Activated naive CD8-positive, alpha-beta T cell (primary cell): ENCODE results near the gene TEX52.

Experiments
- H3K27ac Mint-ChIP-seq: one replicate; pipeline ENCODE4 v1.8.0; 2021; ENCODE audit warnings: mixed read lengths
- H3K27me3 Mint-ChIP-seq: one replicate; pipeline ENCODE4 v1.8.0; 2021; ENCODE audit warnings: mixed read lengths
- H3K36me3 Mint-ChIP-seq: one replicate; pipeline ENCODE4 v1.8.0; 2021; ENCODE audit warnings: mixed read lengths
- H3K4me1 Mint-ChIP-seq: one replicate; pipeline ENCODE4 v1.8.0; 2021; ENCODE audit warnings: low read depth, mixed read lengths
- H3K4me3 Mint-ChIP-seq: one replicate; pipeline ENCODE4 v1.8.0; 2021; ENCODE audit warnings: mild to moderate bottlenecking, mixed read lengths
- H3K9me3 Mint-ChIP-seq: one replicate; pipeline ENCODE4 v1.8.0; 2021; ENCODE audit warnings: low read depth, mixed read lengths

TEX52 gene

GRCh38 chr12:2857021-2857431 lies at the start of gene TEX52:
TSS of gene TEX52 (minus strand) at chr12:2857039. CDS start at chr12:2857026, 13 bp downstream.
- Mint-ChIP-seq H3K36me3 (peaks cover 2% of the 10 kb centered on the region), H3K27ac (no peak within 1 kb of the TSS)

GRCh38 chr12:2904260-2904659 lies 47.4 kb upstream of the TEX52 start:
- H3K9me3 Mint-ChIP-seq = no peaks in the 10 kb centered on the region
- H3K27me3 Mint-ChIP-seq = no peaks in the 10 kb centered on the region
- H3K36me3 Mint-ChIP-seq = peaks cover 3% of the 10 kb centered on the region
- H3K4me1 Mint-ChIP-seq = no peaks in the 10 kb centered on the region
- H3K4me3 Mint-ChIP-seq = no peak overlapping the region
- H3K27ac Mint-ChIP-seq = no peak overlapping the region

More at GRCh38 chr12:2857021-2857431, at the start of gene TEX52:
- H3K4me1 Mint-ChIP-seq = no peaks in the 10 kb centered on the region
- no peaks in the 10 kb centered on the region for H3K9me3 Mint-ChIP-seq
- H3K27me3 Mint-ChIP-seq = no peaks in the 10 kb centered on the region
- no peak within 1 kb of the TSS for H3K4me3 Mint-ChIP-seq

GRCh38 chr12:2902272-2902880 lies 45.5 kb upstream of the TEX52 start:
- H3K27me3 Mint-ChIP-seq = no peaks in the 10 kb centered on the region
- H3K4me3 Mint-ChIP-seq = no peak overlapping the region
- H3K27ac Mint-ChIP-seq = no peak overlapping the region
- peaks cover 3% of the 10 kb centered on the region for H3K36me3 Mint-ChIP-seq
- no peaks in the 10 kb centered on the region for H3K9me3 Mint-ChIP-seq
- no peaks in the 10 kb centered on the region for H3K4me1 Mint-ChIP-seq

DNA sequence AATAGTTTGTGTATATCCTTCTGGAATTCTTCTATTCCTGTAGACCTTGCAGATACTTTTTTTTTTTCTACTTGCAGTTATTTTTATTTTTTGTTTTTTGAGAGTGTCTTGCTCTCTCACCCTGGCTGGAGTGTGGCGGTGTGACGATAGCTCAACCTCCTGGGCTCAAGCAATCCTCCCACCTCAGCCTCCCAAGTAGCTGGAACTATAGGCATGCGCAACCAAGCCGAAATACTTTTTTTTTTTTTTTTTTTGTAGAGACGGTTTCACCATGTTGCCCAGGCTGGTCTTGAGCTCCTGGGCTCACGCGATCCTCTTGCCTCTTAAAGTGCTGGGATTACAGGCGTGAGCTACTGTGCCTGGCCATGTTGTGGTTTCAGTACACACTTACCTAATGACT lies 43.8 kb upstream of the TEX52 start:
- no peaks in the 10 kb centered on the region for H3K4me1 Mint-ChIP-seq
- no peaks in the 10 kb centered on the region for H3K27me3 Mint-ChIP-seq
- H3K4me3 Mint-ChIP-seq = no peak overlapping the region
- H3K27ac Mint-ChIP-seq = no peak overlapping the region
- H3K36me3 Mint-ChIP-seq = peaks cover 3% of the 10 kb centered on the region
- H3K9me3 Mint-ChIP-seq = no peaks in the 10 kb centered on the region

GRCh38 chr12:2897418-2897817 lies 40.6 kb upstream of the TEX52 start:
- no peak overlapping the region for H3K27ac Mint-ChIP-seq
- no peaks in the 10 kb centered on the region for H3K9me3 Mint-ChIP-seq
- H3K27me3 Mint-ChIP-seq = no peaks in the 10 kb centered on the region
- H3K4me1 Mint-ChIP-seq = peaks cover 7% of the 10 kb centered on the region
- H3K36me3 Mint-ChIP-seq = peaks cover 3% of the 10 kb centered on the region
- no peak overlapping the region for H3K4me3 Mint-ChIP-seq

- H3K9me3 Mint-ChIP-seq = no peaks in the 10 kb centered on the region
- peaks cover 18% of the 10 kb centered on the region for H3K4me1 Mint-ChIP-seq
- peaks cover 3% of the 10 kb centered on the region for H3K36me3 Mint-ChIP-seq
- H3K27ac Mint-ChIP-seq = no peak overlapping the region
- no peak overlapping the region for H3K4me3 Mint-ChIP-seq
- no peaks in the 10 kb centered on the region for H3K27me3 Mint-ChIP-seq
Measured at GRCh38 chr12:2895511-2895910, 38.7 kb upstream of the TEX52 start.

- Mint-ChIP-seq H3K36me3 (peaks cover under 1% of the 10 kb centered on the region), H3K4me3 (no peak overlapping the region), H3K27me3 (no peaks in the 10 kb centered on the region), H3K9me3 (no peaks in the 10 kb centered on the region), H3K4me1 (peaks cover 22% of the 10 kb centered on the region), H3K27ac (no peak overlapping the region)
Measured at GRCh38 chr12:2895051-2895451, 38.2 kb upstream of the TEX52 start.

GRCh38 chr12:2893007-2893406 lies 36.2 kb upstream of the TEX52 start:
- Mint-ChIP-seq H3K4me1 (peaks cover 29% of the 10 kb centered on the region), H3K4me3 (peak overlapping the region; percentile 64), H3K27me3 (no peaks in the 10 kb centered on the region), H3K9me3 (no peaks in the 10 kb centered on the region), H3K36me3 (no peaks in the 10 kb centered on the region), H3K27ac (no peak overlapping the region)

- no peak overlapping the region for H3K27ac Mint-ChIP-seq
- no peaks in the 10 kb centered on the region for H3K27me3 Mint-ChIP-seq
- H3K4me1 Mint-ChIP-seq = peaks cover 29% of the 10 kb centered on the region
- H3K36me3 Mint-ChIP-seq = no peaks in the 10 kb centered on the region
- H3K4me3 Mint-ChIP-seq = peak overlapping the region; percentile 96
- H3K9me3 Mint-ChIP-seq = no peaks in the 10 kb centered on the region
Measured at GRCh38 chr12:2892246-2892645, 35.4 kb upstream of the TEX52 start.

DNA sequence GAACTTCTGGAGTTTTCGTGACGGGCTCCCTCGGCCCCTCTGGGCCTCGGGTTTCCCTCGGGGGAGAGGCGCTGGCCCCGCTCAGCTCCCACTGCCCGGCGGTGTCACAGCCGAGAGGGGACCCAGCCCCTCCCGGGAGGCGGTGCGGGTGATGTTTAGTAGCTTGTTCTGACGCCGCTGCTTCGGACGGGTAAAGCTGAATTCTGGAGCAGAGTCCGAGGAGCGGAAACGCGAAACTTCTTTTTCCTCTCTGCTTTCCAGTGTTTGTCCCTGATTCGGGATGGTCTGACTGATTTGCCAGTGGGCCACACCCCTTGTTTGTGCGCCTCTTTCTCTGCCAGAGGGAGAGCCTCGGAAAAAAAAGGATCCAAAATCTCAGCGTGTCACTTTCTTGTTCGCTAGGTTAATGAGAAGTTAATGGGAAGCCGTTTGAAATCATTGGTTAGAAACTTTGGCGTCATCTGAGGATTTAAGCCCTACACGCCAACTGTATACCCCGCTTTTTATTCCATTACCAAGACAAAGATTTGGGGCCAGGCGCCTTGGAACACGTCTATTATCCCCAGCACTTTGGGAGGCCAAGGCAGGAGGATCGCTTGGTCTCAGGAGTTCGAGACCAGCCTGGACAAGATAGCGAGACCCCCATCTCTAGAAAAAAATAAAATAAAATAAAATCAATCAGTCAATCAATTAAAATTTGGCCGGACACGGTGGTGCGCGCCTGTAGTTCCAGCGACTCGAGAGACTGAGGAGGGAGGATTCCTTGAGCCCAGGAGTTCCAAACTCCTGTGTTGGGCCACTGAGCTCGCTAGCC lies 34.6 kb upstream of the TEX52 start:
- H3K36me3 Mint-ChIP-seq = no peaks in the 10 kb centered on the region
- no peaks in the 10 kb centered on the region for H3K27me3 Mint-ChIP-seq
- no peaks in the 10 kb centered on the region for H3K9me3 Mint-ChIP-seq
- H3K4me3 Mint-ChIP-seq = peak overlapping the region; percentile 96
- H3K27ac Mint-ChIP-seq = no peak overlapping the region
- peaks cover 29% of the 10 kb centered on the region for H3K4me1 Mint-ChIP-seq

DNA sequence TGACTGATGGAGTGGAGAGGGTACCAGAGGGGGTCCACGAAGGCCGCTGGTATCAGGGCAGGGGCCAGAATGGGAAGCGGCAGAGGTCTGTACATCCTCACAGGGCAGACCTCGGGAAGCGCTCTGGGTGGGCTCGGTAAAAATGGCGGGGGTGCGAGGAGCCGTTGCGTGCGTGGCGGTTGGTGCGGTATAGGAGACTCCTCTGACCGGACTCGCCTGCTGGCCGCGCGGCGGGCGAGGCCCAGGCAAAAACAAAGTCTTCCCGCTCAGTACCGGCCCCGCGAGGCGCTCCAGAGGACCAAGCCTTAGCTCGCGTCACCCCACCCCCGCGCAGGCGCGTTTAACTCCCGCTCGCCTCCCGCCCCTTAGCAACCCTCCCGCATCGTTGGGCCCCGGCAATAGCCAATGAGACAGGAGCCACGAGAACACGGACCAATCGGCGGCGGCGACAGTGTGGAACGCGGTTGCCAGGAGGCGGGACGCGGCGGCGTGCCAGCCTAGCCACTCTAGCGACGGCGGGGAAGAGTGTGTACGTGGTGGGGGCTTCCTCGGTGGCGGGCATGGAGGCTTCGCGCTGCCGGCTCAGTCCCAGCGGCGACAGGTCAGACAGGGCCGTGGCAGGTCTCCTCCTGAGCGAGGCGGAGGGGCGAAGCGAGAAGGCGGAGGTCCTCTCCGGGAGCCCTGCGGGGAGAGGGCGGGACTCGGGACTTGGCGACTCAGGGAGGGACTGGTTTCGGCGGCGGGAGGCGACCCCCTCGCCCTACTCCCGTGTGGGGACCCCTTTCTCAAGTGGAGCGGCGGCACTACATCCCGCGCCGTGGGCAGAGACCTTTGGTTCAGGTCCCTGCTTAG lies 33.8 kb upstream of the TEX52 start, which contains the start of gene TULP3:
Gene TULP3, plus strand, starts transcription at position 504 of the 852 bp plus-strand sequence. Its CDS starts 57 bp downstream, at position 561.
- H3K27ac Mint-ChIP-seq = peak within 1 kb of the TSS; percentile 89
- H3K9me3 Mint-ChIP-seq = no peaks in the 10 kb centered on the region
- H3K27me3 Mint-ChIP-seq = no peaks in the 10 kb centered on the region
- H3K4me1 Mint-ChIP-seq = peaks cover 29% of the 10 kb centered on the region
- H3K4me3 Mint-ChIP-seq = peak within 1 kb of the TSS; percentile 96
- no peaks in the 10 kb centered on the region for H3K36me3 Mint-ChIP-seq

- Mint-ChIP-seq H3K27ac (peak overlapping the region; percentile 89), H3K4me1 (peaks cover 29% of the 10 kb centered on the region), H3K4me3 (peak overlapping the region; percentile 96), H3K27me3 (no peaks in the 10 kb centered on the region), H3K36me3 (no peaks in the 10 kb centered on the region), H3K9me3 (no peaks in the 10 kb centered on the region)
Measured at GRCh38 chr12:2890001-2890387, 33.2 kb upstream of the TEX52 start.

DNA sequence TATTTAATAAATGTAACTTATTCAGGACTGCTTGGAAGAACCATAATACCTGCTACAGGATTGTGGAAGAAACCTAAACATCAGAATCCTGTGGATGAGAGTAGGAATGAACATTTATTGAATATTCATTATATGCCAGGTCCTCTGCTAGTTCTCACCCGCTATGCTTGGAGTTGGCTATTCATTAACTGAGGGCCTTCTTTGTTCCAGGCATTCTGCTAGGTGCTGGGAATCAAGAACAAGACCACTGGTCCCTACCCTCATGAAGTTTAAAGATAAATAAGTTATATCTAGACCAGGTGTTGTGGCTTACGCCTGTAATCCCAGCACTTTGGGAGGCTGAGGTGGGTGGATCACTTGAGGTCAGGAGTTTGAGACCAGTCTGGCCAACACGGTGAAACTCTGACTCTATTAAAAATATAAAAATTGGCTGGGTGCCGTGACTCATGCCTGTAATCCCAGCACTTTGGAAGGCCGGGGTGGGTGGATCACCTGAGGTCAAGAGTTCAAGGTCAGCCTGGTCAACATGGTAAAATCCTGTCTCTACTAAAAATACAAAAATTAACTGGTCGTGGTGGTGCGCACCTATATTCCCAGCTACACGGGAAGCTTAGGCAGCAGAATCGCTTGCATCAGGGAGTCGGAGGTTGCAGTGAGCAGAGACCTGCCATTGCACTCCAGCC lies 30.1 kb upstream of the TEX52 start:
- H3K36me3 Mint-ChIP-seq = no peaks in the 10 kb centered on the region
- H3K27ac Mint-ChIP-seq = no peak overlapping the region
- no peak overlapping the region for H3K4me3 Mint-ChIP-seq
- no peaks in the 10 kb centered on the region for H3K27me3 Mint-ChIP-seq
- H3K9me3 Mint-ChIP-seq = no peaks in the 10 kb centered on the region
- H3K4me1 Mint-ChIP-seq = peaks cover 23% of the 10 kb centered on the region

DNA sequence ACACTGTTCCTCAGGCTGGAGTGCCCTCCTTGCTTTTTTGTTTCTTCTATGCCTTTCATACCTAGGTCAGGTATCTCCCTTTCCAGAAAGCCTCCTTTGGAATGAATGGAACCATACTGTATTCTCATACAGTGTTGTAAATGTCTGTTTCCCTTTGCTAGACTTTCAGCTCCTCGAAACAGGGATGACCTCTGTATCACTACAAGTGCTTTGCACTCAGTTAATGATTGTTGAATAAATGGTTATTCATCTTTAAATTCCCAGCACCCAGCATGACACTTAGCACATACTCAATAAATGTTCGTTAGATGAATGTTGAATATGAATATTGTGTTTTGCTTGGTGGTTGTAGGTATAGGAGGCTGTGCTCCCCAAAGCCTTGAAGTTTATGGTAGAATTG lies 28.0 kb upstream of the TEX52 start:
- Mint-ChIP-seq H3K27me3 (no peaks in the 10 kb centered on the region), H3K4me1 (peaks cover 17% of the 10 kb centered on the region), H3K9me3 (no peaks in the 10 kb centered on the region), H3K27ac (peak overlapping the region; percentile 19), H3K4me3 (no peak overlapping the region), H3K36me3 (no peaks in the 10 kb centered on the region)
